GM23338 (cell line): Measurements from ENCODE around the gene ELF5. TPM values are rescaled to one million over a fixed set of nuclear protein-coding genes. Genes with fewer than 3 reads are reported as not detected.

ENCODE experiments used
- ATAC-seq: fragments of 200-7000 bp; cut with Tn5 transposase; 3 replicates; pipeline ENCODE4 v1.9.1; 2020
- DNase-seq: peaks from one replicate; pipeline ENCODE4 v3.0.0-alpha.2; 2015; ENCODE audit warnings: low spot score
- H2AFZ ChIP-seq: fragments of 200-600 bp; sonication (generic); 2 replicates; pipeline ENCODE4 v1.8.0; 2016; ENCODE audit warnings: antibody characterized with exemption, mild to moderate bottlenecking, moderate library complexity
- H3F3A ChIP-seq: fragments of 200-600 bp; sonication (generic); replicated peaks from 2 replicates; pipeline ENCODE4 v1.8.0; 2017; ENCODE audit warnings: antibody characterized with exemption, mixed run types, low read depth
- H3K27ac ChIP-seq: fragments of 200-600 bp; sonication (generic); 2 replicates; pipeline ENCODE4 v1.6.1; 2016; ENCODE audit warnings: low read depth
- H3K27me3 ChIP-seq: fragments of 200-600 bp; sonication (generic); 2 replicates; pipeline ENCODE4 v1.8.0; 2016; ENCODE audit warnings: mild to moderate bottlenecking, mixed run types, moderate library complexity; ENCODE audit not compliant: insufficient read depth
- H3K36me3 ChIP-seq: fragments of 200-600 bp; sonication (generic); 2 replicates; pipeline ENCODE4 v1.8.0; 2016; ENCODE audit warnings: mild to moderate bottlenecking; ENCODE audit not compliant: insufficient read depth
- H3K4me1 ChIP-seq: fragments of 200-600 bp; sonication (generic); 2 replicates; pipeline ENCODE4 v1.8.0; 2016; ENCODE audit warnings: mild to moderate bottlenecking, moderate library complexity; ENCODE audit not compliant: insufficient read depth
- H3K4me2 ChIP-seq: fragments of 200-600 bp; sonication (generic); 2 replicates; pipeline ENCODE4 v1.7.1; 2017; ENCODE audit warnings: mixed run types
- H3K4me3 ChIP-seq: fragments of 200-600 bp; sonication (generic); 2 replicates; pipeline ENCODE4 v1.6.1; 2016; ENCODE audit warnings: mixed run types
- H3K79me2 ChIP-seq: fragments of 200-600 bp; sonication (generic); replicated peaks from 2 replicates; pipeline ENCODE4 v1.8.0; 2017; ENCODE audit warnings: mild to moderate bottlenecking; ENCODE audit not compliant: insufficient read depth
- H3K9me2 ChIP-seq: fragments of 200-600 bp; sonication (generic); 2 replicates; pipeline ENCODE4 v1.8.0; 2017; ENCODE audit not compliant: insufficient read depth
- H4K20me1 ChIP-seq: fragments of 200-600 bp; sonication (generic); replicated peaks from 2 replicates; pipeline ENCODE4 v1.8.0; 2017; ENCODE audit warnings: mild to moderate bottlenecking; ENCODE audit not compliant: insufficient read depth
- H3K27ac Mint-ChIP-seq: 2 replicates; pipeline ENCODE4 v1.8.0; 2020; ENCODE audit warnings: inconsistent platforms, mild to moderate bottlenecking, moderate library complexity, mixed read lengths
- H3K27me3 Mint-ChIP-seq: 3 replicates; pipeline ENCODE4 v1.8.0; 2022; ENCODE audit warnings: low read depth, mild to moderate bottlenecking, moderate library complexity, mixed read lengths, inconsistent platforms; ENCODE audit not compliant: insufficient read depth, poor library complexity
- H3K36me3 Mint-ChIP-seq: 3 replicates; pipeline ENCODE4 v1.8.0; 2021; ENCODE audit warnings: low read depth, mild to moderate bottlenecking, inconsistent platforms, moderate library complexity, mixed read lengths
- H3K4me1 Mint-ChIP-seq: 3 replicates; pipeline ENCODE4 v1.8.0; 2020; ENCODE audit warnings: mild to moderate bottlenecking, inconsistent platforms, mixed read lengths
- H3K4me3 Mint-ChIP-seq: 3 replicates; pipeline ENCODE4 v1.8.0; 2021; ENCODE audit warnings: moderate library complexity, mild to moderate bottlenecking, inconsistent platforms, mixed read lengths
- H3K9me3 Mint-ChIP-seq: 3 replicates; pipeline ENCODE4 v1.8.0; 2020; ENCODE audit warnings: moderate library complexity, mild to moderate bottlenecking, inconsistent platforms, mixed read lengths
- CREB1 ChIP-seq: fragments of 250-450 bp; sonication (Bioruptor Pico); IDR thresholded peaks from 2 replicates; pipeline ENCODE4 v1.5.0; 2020; ENCODE audit warnings: low read depth, mild to moderate bottlenecking, moderate library complexity
- ETS1 ChIP-seq: IDR thresholded peaks from 2 replicates; pipeline ENCODE4 v1.6.1; 2016; ENCODE audit warnings: antibody characterized with exemption
- REST ChIP-seq: IDR thresholded peaks from one replicate; pipeline ENCODE4 v1.6.1; 2018; ENCODE audit warnings: antibody characterized with exemption; ENCODE audit not compliant: unreplicated experiment
- ZNF114 ChIP-seq: fragments of 250-450 bp; sonication (Bioruptor Pico); IDR thresholded peaks from 2 replicates; pipeline ENCODE4 v1.5.0; 2020; ENCODE audit warnings: mild to moderate bottlenecking, moderate library complexity
- ZNF462 ChIP-seq: fragments of 250-450 bp; sonication (Bioruptor Pico); IDR thresholded peaks from 2 replicates; pipeline ENCODE4 v1.5.0; 2020; ENCODE audit warnings: mild to moderate bottlenecking, moderate library complexity
- polyA plus RNA-seq: library from polyadenylated mRNA; unstranded; fragments of >200 nt; fragmentation: Nextera tagmentation; extraction: Ambion mirVana; gene quantifications from 2 replicates; pipeline ENCODE4 v1.2.1, GENCODE V29; 2016
- total RNA-seq: library from RNA; depleted of rRNA; stranded (reverse); fragments of >200 nt; shearing (Covaris generic); gene quantifications from 2 replicates; pipeline ENCODE4 v1.2.3, GENCODE V29; 2014

The ELF5 gene
- total and polyA plus RNA-seq, 2 experiments from 2014 or later, result not detected

- H3K36me3 Mint-ChIP-seq, result no peaks in the 10 kb centered on the region
- no peaks in the 10 kb centered on the region for H4K20me1 ChIP-seq
- H3K4me3 ChIP-seq, result no peak overlapping the region
- no peak overlapping the region for H3K27ac ChIP-seq
- ATAC-seq, result no peak
- H3K4me1 ChIP-seq, result no peaks in the 10 kb centered on the region
- no peaks in the 10 kb centered on the region for H3F3A ChIP-seq
- no peaks in the 10 kb centered on the region for H3K4me1 Mint-ChIP-seq
- no peaks in the 10 kb centered on the region for H3K9me2 ChIP-seq
- no peak overlapping the region for H3K4me2 ChIP-seq
- no peaks in the 10 kb centered on the region for H3K9me3 Mint-ChIP-seq
- no peak overlapping the region for H2AFZ ChIP-seq
- no peaks in the 10 kb centered on the region for H3K79me2 ChIP-seq
- no peaks in the 10 kb centered on the region for H3K27me3 Mint-ChIP-seq
- TF ChIP-seq ZNF462 (CRISPR knock-in tag) (no peak), REST (no peak), ZNF114 (CRISPR knock-in tag) (no peak), ETS1 (no peak), CREB1 (no peak)
- no peak overlapping the region for H3K4me3 Mint-ChIP-seq
- H3K27ac Mint-ChIP-seq, result no peak overlapping the region
- no peaks in the 10 kb centered on the region for H3K27me3 ChIP-seq
- no peak for DNase-seq
- no peaks in the 10 kb centered on the region for H3K36me3 ChIP-seq
These were observed 11.6 kb downstream of the ELF5 start for GRCh38 chr11:34501949-34502348.
